MM.1S (cell line): ENCODE measurements around the gene CHCHD10.

Experiments
- DNase-seq: peaks from one replicate; pipeline ENCODE4 v3.0.0-alpha.2; 2015
- H2AFZ ChIP-seq: fragments of 300-600 bp; sonication (generic); 2 replicates; pipeline ENCODE4 v1.6.0; 2016; ENCODE audit warnings: antibody characterized with exemption, low read length
- H3F3A ChIP-seq: fragments of 300-600 bp; sonication (generic); 2 replicates; pipeline ENCODE4 v1.6.1; 2016; ENCODE audit warnings: mild to moderate bottlenecking, antibody characterized with exemption, low read length, moderate library complexity, mixed read lengths; ENCODE audit not compliant: insufficient read depth
- H3K27ac ChIP-seq: fragments of 300-600 bp; sonication (generic); 2 replicates; pipeline ENCODE4 v1.5.1; 2016; ENCODE audit warnings: mild to moderate bottlenecking, low read length
- H3K27me3 ChIP-seq: fragments of 300-600 bp; sonication (generic); replicated peaks from 2 replicates; pipeline ENCODE4 v1.6.0; 2016; ENCODE audit warnings: low read length; ENCODE audit not compliant: insufficient read depth
- H3K36me3 ChIP-seq: fragments of 300-600 bp; sonication (generic); replicated peaks from 2 replicates; pipeline ENCODE4 v1.6.1; 2016; ENCODE audit warnings: mild to moderate bottlenecking, low read length, mixed read lengths; ENCODE audit not compliant: insufficient read depth
- H3K4me1 ChIP-seq: fragments of 300-600 bp; sonication (generic); 2 replicates; pipeline ENCODE4 v1.6.1; 2016; ENCODE audit warnings: low read length, mixed read lengths
- H3K4me2 ChIP-seq: fragments of 300-600 bp; sonication (generic); 2 replicates; pipeline ENCODE4 v1.6.0; 2016; ENCODE audit warnings: low read depth, low read length
- H3K4me3 ChIP-seq: fragments of 300-600 bp; sonication (generic); 2 replicates; pipeline ENCODE4 v1.5.1; 2016; ENCODE audit warnings: low read length, mixed read lengths
- H3K79me2 ChIP-seq: fragments of 300-600 bp; sonication (generic); 2 replicates; pipeline ENCODE4 v1.6.1; 2016; ENCODE audit warnings: mixed run types, low read length, mixed read lengths
- H3K9ac ChIP-seq: fragments of 300-600 bp; sonication (generic); 2 replicates; pipeline ENCODE4 v1.6.1; 2016; ENCODE audit warnings: low read length, mixed read lengths
- H3K9me2 ChIP-seq: fragments of 300-600 bp; sonication (generic); replicated peaks from 2 replicates; pipeline ENCODE4 v1.6.1; 2016; ENCODE audit warnings: mild to moderate bottlenecking, low read length, mixed read lengths; ENCODE audit not compliant: insufficient read depth
- H3K9me3 ChIP-seq: fragments of 300-600 bp; sonication (generic); replicated peaks from 2 replicates; pipeline ENCODE4 v1.6.1; 2016; ENCODE audit warnings: mild to moderate bottlenecking, low read length, mixed read lengths; ENCODE audit not compliant: insufficient read depth
- H4K20me1 ChIP-seq: fragments of 300-600 bp; sonication (generic); 2 replicates; pipeline ENCODE4 v1.6.1; 2016; ENCODE audit warnings: mild to moderate bottlenecking, low read length, moderate library complexity, mixed read lengths; ENCODE audit not compliant: insufficient read depth
- CTCF ChIP-seq: fragments of 300-600 bp; sonication (generic); IDR thresholded peaks from 2 replicates; pipeline ENCODE4 v1.5.1; 2016; ENCODE audit warnings: antibody characterized with exemption, low read length, mixed read lengths
- EZH2 ChIP-seq: fragments of 300-600 bp; sonication (generic); optimal IDR thresholded peaks from 2 replicates; pipeline ENCODE3; 2017; ENCODE audit warnings: low read depth, mild to moderate bottlenecking, antibody characterized with exemption, low read length, mixed read lengths
- EZH2phosphoT487 ChIP-seq: fragments of 300-600 bp; sonication (generic); IDR thresholded peaks from 2 replicates; pipeline ENCODE4 v1.6.1; 2018; ENCODE audit warnings: antibody characterized with exemption, low read length

Gene CHCHD10

GRCh38 chr22:23801238-23801821, 33.6 kb upstream of the CHCHD10 start:
- H3K4me3 ChIP-seq = no peak overlapping the region
- no peak overlapping the region for H3K27ac ChIP-seq
- peaks cover 3% of the 10 kb centered on the region; the same call in 1 of the 2 replicates for H3F3A ChIP-seq
- TF ChIP-seq CTCF (no peak), EZH2 (no peak), EZH2phosphoT487 (no peak)
- no peaks in the 10 kb centered on the region for H3K9me3 ChIP-seq
- no peak overlapping the region for H3K4me2 ChIP-seq
- H3K79me2 ChIP-seq = no peaks in the 10 kb centered on the region
- H3K9me2 ChIP-seq = no peaks in the 10 kb centered on the region
- H3K36me3 ChIP-seq = peaks cover 3% of the 10 kb centered on the region; the same call in 1 of the 2 replicates
- DNase-seq = no peak
- no peaks in the 10 kb centered on the region for H4K20me1 ChIP-seq
- no peak overlapping the region for H2AFZ ChIP-seq
- H3K4me1 ChIP-seq = peaks cover 8% of the 10 kb centered on the region
- no peaks in the 10 kb centered on the region for H3K27me3 ChIP-seq
- no peak overlapping the region for H3K9ac ChIP-seq

GRCh38 chr22:23800297-23801237, 32.8 kb upstream of the CHCHD10 start:
- Histone ChIP-seq H3K79me2 (peaks cover 3% of the 10 kb centered on the region; the same call in 1 of the 2 replicates), H3K4me2 (no peak overlapping the region), H3K27ac (no peak overlapping the region), H3K9me3 (no peaks in the 10 kb centered on the region), H3K27me3 (no peaks in the 10 kb centered on the region), H3K4me3 (no peak overlapping the region), H3K36me3 (peaks cover 3% of the 10 kb centered on the region; the same call in 1 of the 2 replicates), H3K9me2 (no peaks in the 10 kb centered on the region), H2AFZ (no peak overlapping the region), H3F3A (no peaks in the 10 kb centered on the region), H3K4me1 (peaks cover under 1% of the 10 kb centered on the region; the same call in 1 of the 2 replicates), H4K20me1 (no peaks in the 10 kb centered on the region), H3K9ac (no peak overlapping the region)
- TF ChIP-seq CTCF (no peak), EZH2 (no peak), EZH2phosphoT487 (no peak)
- DNase-seq = no peak

- Histone ChIP-seq H3K9ac (no peak overlapping the region), H3K27me3 (no peaks in the 10 kb centered on the region), H3K27ac (no peak overlapping the region), H3K9me3 (no peaks in the 10 kb centered on the region), H3K79me2 (peaks cover 23% of the 10 kb centered on the region), H3F3A (no peaks in the 10 kb centered on the region), H3K9me2 (no peaks in the 10 kb centered on the region), H3K36me3 (peaks cover 14% of the 10 kb centered on the region; the same call in 1 of the 2 replicates), H2AFZ (no peak overlapping the region), H4K20me1 (no peaks in the 10 kb centered on the region), H3K4me2 (no peak overlapping the region), H3K4me3 (no peak overlapping the region), H3K4me1 (no peaks in the 10 kb centered on the region)
- TF ChIP-seq EZH2 (no peak), EZH2phosphoT487 (no peak), CTCF (no peak)
- no peak for DNase-seq
Observed at GRCh38 chr22:23796461-23796860, 28.7 kb upstream of the CHCHD10 start.
